Thymus (tissue), 11 donors: ENCODE measurements around the gene PARP12. TPM values are rescaled to one million over a fixed set of nuclear protein-coding genes. Genes with fewer than 3 reads are reported as not detected.

Source experiments
- DNase-seq, 9 donors: peaks; one replicate each; pipeline ENCODE4 v3.0.0-alpha.2; 2013; ENCODE audit warnings: low spot score in 9 of 9, low read depth in 6 of 9, missing footprints in 1 of 9
- H3K27ac ChIP-seq, 2 donors: one replicate each; pipeline ENCODE4 v1.5.1; 2013; ENCODE audit warnings: control low read depth in 1 of 2, low read depth in 1 of 2, low read length in 1 of 2, mild to moderate bottlenecking in 1 of 2, moderate library complexity in 1 of 2
- H3K27me3 ChIP-seq, 2 donors: one replicate each; pipeline ENCODE4 v1.5.1; 2013; ENCODE audit warnings: low read length in 1 of 2; ENCODE audit not compliant: control insufficient read depth in 2 of 2, insufficient read depth in 1 of 2
- H3K36me3 ChIP-seq, 2 donors: one replicate each; pipeline ENCODE4 v1.5.1; 2013; ENCODE audit warnings: low read length in 1 of 2, mild to moderate bottlenecking in 1 of 2, moderate library complexity in 1 of 2; ENCODE audit not compliant: control insufficient read depth in 2 of 2, insufficient read depth in 2 of 2
- H3K4me1 ChIP-seq, 2 donors: one replicate each; pipeline ENCODE4 v1.5.1; 2013; ENCODE audit warnings: low read length in 2 of 2; ENCODE audit not compliant: control insufficient read depth in 2 of 2, insufficient read depth in 2 of 2
- H3K4me3 ChIP-seq, 2 donors: one replicate each; pipeline ENCODE4 v1.5.1; 2013; ENCODE audit warnings: low read length in 2 of 2, control low read depth in 1 of 2, mild to moderate bottlenecking in 1 of 2
- H3K9me3 ChIP-seq, 2 donors: one replicate each; pipeline ENCODE4 v1.5.1; 2013; ENCODE audit warnings: low read length in 1 of 2, mild to moderate bottlenecking in 1 of 2; ENCODE audit not compliant: control insufficient read depth in 2 of 2, insufficient read depth in 1 of 2
- WGBS: extraction: QIAGEN DNeasy Blood & Tissue Kit; methylation state at CpG from one replicate; pipeline ENCODE4 v1.1.7; 2013; 5-methylcytosine and 5-hydroxymethylcytosine counted together
- polyA plus RNA-seq: library from polyadenylated mRNA; stranded (reverse); fragments of 200-250 nt; gene quantifications from one replicate; pipeline ENCODE4 v1.2.3, GENCODE V29; 2013
- total RNA-seq: library from RNA; stranded (reverse); fragments of 120-200 nt; gene quantifications from one replicate; pipeline ENCODE4 v1.2.4, GENCODE V29; 2013
- donor health status: healthy.

PARP12 gene
- total and polyA plus RNA-seq, 2 donors = 43.6 to 76.5 TPM

- no peak for DNase-seq
- WGBS = 97% methylated on average over 14 of the region's 14 CpGs
- H3K4me1 ChIP-seq = peaks cover 6 to 7% of the 10 kb centered on the region in 2 donors
- no peaks in the 10 kb centered on the region for H3K27me3 ChIP-seq
- peaks cover 26 to 47% of the 10 kb centered on the region in 2 donors for H3K36me3 ChIP-seq
- no peaks in the 10 kb centered on the region for H3K9me3 ChIP-seq
- H3K4me3 ChIP-seq = no peak overlapping the region
- H3K27ac ChIP-seq = no peak overlapping the region
Measured at GRCh38 chr7:140033779-140034363, 28.9 kb downstream of the PARP12 start.

- H3K9me3 ChIP-seq = no peaks in the 10 kb centered on the region
- H3K4me1 ChIP-seq = peaks cover 6 to 7% of the 10 kb centered on the region in 2 donors
- DNase-seq = no peak
- H3K27me3 ChIP-seq = no peaks in the 10 kb centered on the region
- WGBS = 98% methylated on average over 8 of the region's 8 CpGs
- H3K36me3 ChIP-seq = peaks cover 28 to 51% of the 10 kb centered on the region in 2 donors
- no peak overlapping the region for H3K4me3 ChIP-seq
- H3K27ac ChIP-seq = no peak overlapping the region
Measured at GRCh38 chr7:140033036-140033435, 29.7 kb downstream of the PARP12 start.

DNA sequence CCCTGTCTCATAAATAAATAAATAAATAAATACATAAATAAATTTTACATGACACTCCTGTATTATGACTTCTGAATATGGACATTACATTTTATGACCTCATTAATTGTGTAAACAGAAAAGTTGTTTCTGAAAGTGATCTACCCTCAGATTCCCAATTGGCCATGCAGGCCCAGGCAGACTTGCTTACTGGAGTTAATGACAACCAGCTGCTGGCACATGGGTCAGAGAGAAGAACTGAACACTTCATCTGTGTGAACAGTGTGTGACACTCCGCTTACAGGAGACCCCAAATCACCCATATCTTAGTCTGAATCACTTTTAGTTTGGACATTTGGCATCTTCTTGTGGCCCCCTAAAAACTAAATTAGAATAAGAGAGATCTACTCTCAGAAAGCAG is 31.4 kb downstream of the PARP12 start:
- WGBS = 99% methylated on average over 1 of the region's 1 CpG
- Histone ChIP-seq H3K36me3 (peaks cover 31 to 54% of the 10 kb centered on the region in 2 donors), H3K9me3 (no peaks in the 10 kb centered on the region), H3K27ac (no peak overlapping the region), H3K4me1 (peaks cover 4 to 5% of the 10 kb centered on the region in 2 donors), H3K27me3 (no peaks in the 10 kb centered on the region), H3K4me3 (no peak overlapping the region)
- no peak for DNase-seq

GRCh38 chr7:140029072-140029471 is 33.7 kb downstream of the PARP12 start:
- WGBS = 97% methylated on average over 1 of the region's 1 CpG
- Histone ChIP-seq H3K27me3 (no peaks in the 10 kb centered on the region), H3K4me1 (no peaks in the 10 kb centered on the region), H3K27ac (no peak overlapping the region), H3K9me3 (no peaks in the 10 kb centered on the region), H3K4me3 (no peak overlapping the region), H3K36me3 (peaks cover 38 to 59% of the 10 kb centered on the region in 2 donors)
- no peak for DNase-seq

DNA sequence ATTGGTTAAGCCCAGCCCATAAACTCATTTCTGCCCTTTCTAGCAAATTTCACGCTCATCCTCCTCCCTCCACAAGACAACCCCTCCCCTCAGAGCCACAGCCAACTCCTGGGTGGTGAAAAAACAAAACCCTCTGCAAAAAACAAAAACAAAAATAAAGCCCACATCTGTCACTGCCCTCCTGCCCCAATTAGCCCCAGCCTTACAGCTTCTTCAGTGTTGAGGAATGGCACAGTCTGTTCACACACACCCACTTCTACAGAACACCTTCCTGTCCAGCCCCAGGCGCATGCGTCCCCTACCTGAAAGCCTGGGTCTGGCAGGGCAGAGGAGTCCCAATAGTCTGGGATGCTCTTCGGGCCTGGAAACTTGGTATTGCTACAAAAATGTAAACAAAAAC is 34.4 kb downstream of the PARP12 start:
- no peaks in the 10 kb centered on the region for H3K27me3 ChIP-seq
- 96% methylated on average over 4 of the region's 4 CpGs for WGBS
- H3K27ac ChIP-seq = no peak overlapping the region
- H3K36me3 ChIP-seq = peaks cover 39 to 60% of the 10 kb centered on the region in 2 donors
- no peaks in the 10 kb centered on the region for H3K4me1 ChIP-seq
- DNase-seq = no peak
- H3K9me3 ChIP-seq = no peaks in the 10 kb centered on the region
- H3K4me3 ChIP-seq = no peak overlapping the region

GRCh38 chr7:140027858-140028257 is 34.9 kb downstream of the PARP12 start:
- WGBS = 97% methylated on average over 9 of the region's 9 CpGs
- DNase-seq = no peak
- H3K4me1 ChIP-seq = no peaks in the 10 kb centered on the region
- H3K27me3 ChIP-seq = no peaks in the 10 kb centered on the region
- peaks cover 41 to 63% of the 10 kb centered on the region in 2 donors for H3K36me3 ChIP-seq
- H3K9me3 ChIP-seq = no peaks in the 10 kb centered on the region
- H3K4me3 ChIP-seq = no peak overlapping the region
- no peak overlapping the region for H3K27ac ChIP-seq

DNA sequence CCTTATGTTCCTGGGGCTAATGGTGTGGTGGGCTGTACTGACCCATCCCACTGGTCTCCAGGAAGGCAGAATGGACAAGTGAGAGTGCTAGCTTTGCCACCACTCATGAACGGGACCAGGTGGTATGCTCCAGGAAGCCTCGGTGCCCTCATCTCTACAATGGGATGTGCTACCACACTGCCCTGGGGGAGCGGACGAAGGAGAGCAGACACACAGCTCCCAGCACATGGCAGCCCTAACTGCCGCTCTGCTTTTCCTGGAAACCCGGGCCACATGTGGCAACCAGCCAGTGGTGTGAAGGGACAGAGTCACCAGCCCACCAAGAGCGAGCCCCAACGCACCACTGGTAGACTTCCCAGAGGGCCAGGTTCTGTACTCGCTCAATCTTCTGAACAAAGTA is 35.8 kb downstream of the PARP12 start:
- Histone ChIP-seq H3K27ac (no peak overlapping the region), H3K4me3 (no peak overlapping the region), H3K4me1 (no peaks in the 10 kb centered on the region), H3K36me3 (peaks cover 49 to 72% of the 10 kb centered on the region in 2 donors), H3K27me3 (no peaks in the 10 kb centered on the region), H3K9me3 (no peaks in the 10 kb centered on the region)
- no peak for DNase-seq
- WGBS = 98% methylated on average over 9 of the region's 9 CpGs

DNA sequence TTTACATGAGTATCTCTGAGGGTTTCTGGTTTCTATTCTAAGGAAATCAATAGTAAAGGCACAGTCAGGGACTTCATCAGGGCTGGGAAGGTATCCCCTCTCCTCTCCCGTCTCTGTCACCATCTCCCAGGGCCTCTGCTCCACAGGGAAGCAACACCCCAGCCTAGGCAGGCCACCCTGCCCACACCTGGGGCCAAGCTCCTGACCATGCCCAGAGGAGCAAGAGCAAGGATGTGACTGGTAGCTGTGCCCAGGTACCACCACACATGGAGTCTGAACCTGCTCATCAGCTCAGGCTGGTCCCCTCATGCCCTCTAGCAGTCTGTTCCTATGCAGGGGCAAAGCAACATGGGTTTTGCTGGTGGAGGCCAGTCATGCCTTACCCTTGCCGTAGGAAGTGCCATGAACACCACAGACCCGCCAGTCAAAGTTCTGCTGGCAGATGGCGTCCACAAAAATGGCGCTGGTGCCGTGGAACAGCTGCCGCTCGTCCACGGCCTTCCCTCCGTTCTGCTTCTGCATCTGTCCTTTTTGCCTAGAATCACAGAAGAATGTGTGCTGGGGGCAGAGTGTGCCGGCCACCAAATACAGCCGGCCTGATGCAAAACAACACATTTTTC is 36.8 kb downstream of the PARP12 start:
- no peaks in the 10 kb centered on the region for H3K4me1 ChIP-seq
- H3K27ac ChIP-seq = no peak overlapping the region
- H3K4me3 ChIP-seq = no peak overlapping the region
- no peaks in the 10 kb centered on the region for H3K9me3 ChIP-seq
- WGBS = 92% methylated on average over 12 of the region's 12 CpGs
- H3K27me3 ChIP-seq = no peaks in the 10 kb centered on the region
- no peak for DNase-seq
- H3K36me3 ChIP-seq = peaks cover 52 to 73% of the 10 kb centered on the region in 2 donors

- Histone ChIP-seq H3K27me3 (no peaks in the 10 kb centered on the region), H3K9me3 (no peaks in the 10 kb centered on the region), H3K4me3 (no peak overlapping the region), H3K27ac (no peak overlapping the region), H3K4me1 (no peaks in the 10 kb centered on the region), H3K36me3 (peaks cover 53 to 73% of the 10 kb centered on the region in 2 donors)
- WGBS = 98% methylated on average over 4 of the region's 4 CpGs
- DNase-seq = no peak
Measured at GRCh38 chr7:140025241-140025640, 37.5 kb downstream of the PARP12 start.
